ENCODE results near the gene TOR2A.

Gene TOR2A

DNA sequence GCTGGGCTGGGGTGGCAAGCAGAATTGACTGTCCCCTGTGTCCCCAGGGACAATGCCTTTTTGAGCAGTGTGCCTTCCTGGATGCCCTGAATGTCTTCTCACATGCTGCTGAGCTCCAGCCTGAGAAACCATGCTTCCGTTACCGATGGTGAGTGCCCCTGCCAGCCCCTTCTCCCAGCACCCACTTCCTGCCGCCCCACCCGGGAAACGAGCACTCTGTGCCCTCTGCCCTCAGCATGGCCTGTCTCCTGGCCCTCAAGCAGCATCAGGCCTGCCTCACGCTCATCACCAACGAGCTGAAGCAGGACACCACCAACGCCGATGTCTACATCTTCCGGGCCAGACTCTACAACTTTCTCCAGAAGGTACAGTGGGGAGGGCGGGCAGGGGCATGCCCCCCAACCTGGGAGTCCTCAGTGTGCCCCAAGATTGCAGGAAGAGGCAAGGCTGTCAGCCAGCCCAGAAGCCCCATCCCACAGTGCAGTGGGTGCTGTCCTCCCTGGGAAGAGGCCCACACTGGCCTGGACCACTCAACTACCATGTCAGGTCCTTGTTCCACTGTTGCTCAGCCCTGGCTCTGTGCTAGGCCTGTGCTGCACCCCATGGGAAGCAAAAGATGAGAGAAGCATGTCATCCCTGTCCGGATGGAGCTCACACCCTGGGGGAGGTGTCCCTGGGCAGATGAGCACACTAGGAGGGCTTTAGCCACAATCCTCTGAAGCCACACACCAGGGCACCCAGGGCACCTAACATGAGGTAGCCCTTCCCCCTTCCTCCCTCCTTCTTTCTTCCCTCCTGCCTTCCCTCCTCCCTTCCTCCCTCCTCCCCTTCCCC is 14.8 kb downstream of the TOR2A start:
- no peak for DNase-seq (ENCODE audit: low read depth, low spot score)

GRCh38 chr9:127717766-127718165 is 17.3 kb downstream of the TOR2A start:
- DNase-seq (ENCODE audit: low read depth, low spot score), result no peak

GRCh38 chr9:127716412-127716811 is 18.7 kb downstream of the TOR2A start:
- no peak for DNase-seq (ENCODE audit: low read depth, low spot score)

- DNase-seq (ENCODE audit: low read depth, low spot score), result peak; percentile 82
Observed at GRCh38 chr9:127715470-127716337, 19.4 kb downstream of the TOR2A start, which contains the start of the genes PTRH1 and TTC16. TSS of gene PTRH1 (minus strand) at chr9:127715663. CDS start at chr9:127715639, 24 bp downstream. TSS of gene TTC16 (plus strand) at chr9:127716079. CDS start at chr9:127716146, 67 bp downstream.

GRCh38 chr9:127714951-127715469 is 20.1 kb downstream of the TOR2A start:
- DNase-seq (ENCODE audit: low read depth, low spot score), result no peak

DNA sequence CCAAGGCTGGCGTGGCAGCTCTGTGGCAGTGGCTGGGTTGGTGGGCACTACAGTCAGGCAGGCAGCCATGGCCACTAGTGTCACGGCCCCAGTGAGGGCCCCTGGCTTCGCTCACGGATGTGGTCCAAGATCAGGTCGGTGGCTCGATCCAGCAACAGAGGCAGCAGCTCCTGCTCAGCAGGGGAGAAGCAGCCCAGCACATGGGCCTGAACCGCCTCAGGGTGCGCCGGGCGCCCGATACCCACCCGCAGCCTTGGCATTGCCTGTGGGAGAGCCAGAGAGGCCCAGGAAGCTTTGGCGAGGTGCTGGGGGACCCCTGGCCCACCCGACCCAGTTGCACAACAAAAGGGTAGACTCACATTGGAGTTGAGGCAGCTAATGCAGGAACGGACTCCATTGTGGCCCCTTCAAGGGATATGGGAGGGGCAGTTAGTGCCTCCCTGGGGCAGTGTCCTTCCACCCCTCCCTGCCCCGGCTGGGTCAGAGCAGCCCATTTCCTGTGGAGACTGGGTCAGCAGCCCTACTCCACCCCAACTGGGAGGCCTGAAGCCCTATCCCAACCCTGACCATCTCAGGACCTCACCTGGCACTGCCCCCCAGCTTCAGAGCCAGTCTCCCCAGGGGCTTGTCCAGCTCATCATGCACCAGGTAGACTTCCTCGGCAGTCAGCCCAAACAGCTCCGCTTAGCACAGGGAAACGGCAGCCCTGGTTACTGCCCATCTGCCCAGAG is 20.9 kb downstream of the TOR2A start:
- no peak for DNase-seq (ENCODE audit: low read depth, low spot score)

- no peak for DNase-seq (ENCODE audit: low read depth, low spot score)
Observed at GRCh38 chr9:127712867-127713266, 22.2 kb downstream of the TOR2A start.

GRCh38 chr9:127712371-127712770 is 22.7 kb downstream of the TOR2A start:
- no peak for DNase-seq (ENCODE audit: low read depth, low spot score)

- no peak for DNase-seq (ENCODE audit: low read depth, low spot score)
Observed at GRCh38 chr9:127711831-127712274, 23.2 kb downstream of the TOR2A start.

DNA sequence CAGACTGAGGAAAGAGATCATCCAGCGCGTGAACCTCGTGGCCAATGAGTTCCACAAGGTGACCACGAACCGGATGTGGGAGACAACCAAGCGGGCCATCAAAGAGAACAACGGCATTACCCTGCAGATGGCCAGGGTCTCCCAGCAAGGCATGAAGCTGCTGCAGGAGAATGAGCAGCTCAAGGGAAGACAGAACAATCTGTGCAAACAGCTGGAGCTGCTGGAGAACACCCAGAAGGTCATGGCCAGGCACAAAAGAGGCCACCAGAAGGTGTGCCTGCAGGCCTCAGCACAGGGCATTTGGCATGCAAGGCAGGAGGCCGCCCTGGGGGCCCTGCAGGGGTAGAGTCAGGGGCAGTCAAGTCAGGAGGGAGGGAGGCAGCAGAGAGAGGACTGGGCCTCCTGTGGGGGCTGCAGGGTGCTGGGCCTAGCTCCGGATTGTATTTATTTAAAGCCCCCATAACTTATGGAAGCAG is 23.8 kb downstream of the TOR2A start:
- DNase-seq (ENCODE audit: low read depth, low spot score), result no peak

DNA sequence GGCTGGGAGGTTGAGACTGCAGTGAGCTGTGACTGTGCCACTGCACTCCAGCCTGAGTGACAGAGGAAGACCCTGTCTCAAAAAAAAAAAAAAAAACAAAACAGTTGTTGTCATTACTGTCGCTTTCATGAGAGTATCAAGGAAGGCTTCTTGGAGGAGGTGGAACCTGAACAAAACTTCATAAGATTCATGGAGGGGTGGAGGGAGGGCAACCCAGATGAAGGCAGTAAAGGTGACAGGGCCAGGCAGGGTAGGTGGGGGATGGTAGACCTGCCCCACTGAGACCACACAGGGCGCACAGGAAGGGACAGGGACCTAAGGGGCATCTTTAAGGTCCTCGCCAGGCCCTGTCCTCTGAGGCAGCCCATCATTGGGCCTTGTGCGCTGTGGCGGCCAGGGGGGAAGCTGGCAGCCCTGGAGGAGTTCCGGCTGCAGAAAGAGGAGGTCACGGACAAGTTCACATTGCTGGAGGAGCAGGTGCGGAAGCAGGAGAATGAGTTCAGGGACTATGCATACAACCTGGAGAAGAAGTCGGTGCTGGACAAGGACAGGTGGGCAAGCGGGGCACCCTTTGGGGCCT is 24.8 kb downstream of the TOR2A start:
- no peak for DNase-seq (ENCODE audit: low read depth, low spot score)

DNA sequence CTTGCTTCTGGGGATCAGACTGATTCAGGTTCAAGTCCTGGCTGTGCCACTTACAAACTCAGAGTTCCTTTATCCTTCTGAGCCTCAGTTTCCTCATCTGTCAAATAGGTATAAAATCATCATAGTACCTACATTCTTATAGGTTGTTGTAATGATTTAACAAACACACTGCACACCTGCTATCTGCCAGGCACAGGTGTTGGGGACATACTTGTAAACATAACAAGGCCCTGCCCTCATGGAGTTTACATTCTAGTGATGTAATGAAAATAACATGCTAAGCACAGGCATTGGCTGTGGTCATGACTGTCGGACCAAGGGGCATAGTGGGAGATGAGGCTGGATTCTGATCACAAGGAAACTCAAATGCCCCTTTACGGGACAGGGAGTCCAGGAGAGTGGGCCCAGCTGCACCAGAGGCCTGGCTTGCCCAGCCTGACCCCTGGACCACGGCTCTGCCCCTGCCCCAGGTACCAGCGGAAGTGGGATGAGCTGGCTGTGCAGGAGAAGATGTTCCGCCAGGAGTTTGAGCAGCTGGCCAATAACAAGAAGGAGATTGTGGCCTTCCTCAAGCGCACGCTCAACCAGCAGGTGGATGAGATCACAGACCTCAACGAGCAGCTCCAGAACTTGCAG is 26.0 kb downstream of the TOR2A start:
- no peak for DNase-seq (ENCODE audit: low read depth, low spot score)

DNA sequence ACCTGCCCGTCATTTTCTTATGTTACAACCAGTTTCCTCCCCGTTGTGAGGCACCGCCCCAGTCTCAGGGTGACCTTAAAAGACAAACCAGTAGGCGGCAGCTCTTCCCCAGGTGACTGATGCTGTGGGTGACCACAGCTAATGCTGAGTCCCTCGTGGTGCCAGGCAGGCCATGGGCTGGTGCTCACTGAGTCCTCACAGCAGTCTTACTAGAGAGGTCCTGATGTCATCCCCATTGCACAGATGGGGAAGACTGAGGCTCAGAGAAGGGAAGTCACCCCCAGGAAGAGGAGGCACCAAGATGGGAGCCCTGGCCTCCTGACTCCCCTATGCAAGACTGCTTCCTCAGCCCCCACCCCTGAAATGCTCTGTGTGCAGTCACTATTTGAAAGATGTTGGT is 27.3 kb downstream of the TOR2A start:
- DNase-seq (ENCODE audit: low read depth, low spot score), result no peak

GRCh38 chr9:127706836-127707241 is 28.3 kb downstream of the TOR2A start, which contains the start of gene CFAP157:
TSS of gene CFAP157 (plus strand) at chr9:127706988. CDS start at chr9:127707032, 44 bp downstream.
- no peak for DNase-seq (ENCODE audit: low read depth, low spot score)

- DNase-seq (ENCODE audit: low read depth, low spot score), result no peak
Observed at GRCh38 chr9:127705577-127706379, 29.3 kb downstream of the TOR2A start.

DNA sequence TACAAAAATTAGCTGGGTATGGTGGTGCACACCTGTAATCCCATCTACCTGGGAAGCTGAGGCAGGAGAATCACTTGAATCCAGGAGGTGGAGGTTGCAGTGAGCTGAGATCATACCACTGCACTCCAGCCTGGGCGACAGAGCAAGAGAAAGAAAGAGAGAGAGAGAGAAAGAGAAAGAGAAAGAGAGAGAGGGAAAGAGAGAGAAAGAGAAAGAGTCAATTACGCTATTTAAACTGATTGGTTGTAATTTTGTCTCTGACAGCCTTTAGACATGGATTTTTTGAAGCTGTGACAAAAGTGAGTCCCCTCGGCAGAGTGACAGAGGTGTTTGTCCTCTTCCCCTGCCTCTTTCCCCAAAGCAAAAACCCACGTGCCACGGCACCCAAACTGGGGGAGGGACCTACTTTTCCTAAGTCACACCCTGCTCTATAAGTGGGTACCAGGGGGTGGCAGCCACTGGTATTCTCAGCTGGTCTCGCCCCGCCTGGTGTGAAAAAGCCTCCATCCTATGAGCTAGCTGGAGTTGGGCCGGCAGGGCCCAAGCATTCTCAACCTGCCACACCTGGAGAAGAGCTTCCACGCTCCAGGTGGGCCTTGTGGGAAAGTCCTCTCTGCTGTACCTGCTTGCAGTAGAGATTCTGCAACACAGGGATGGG is 31.7 kb downstream of the TOR2A start:
- no peak for DNase-seq (ENCODE audit: low read depth, low spot score)

DNA sequence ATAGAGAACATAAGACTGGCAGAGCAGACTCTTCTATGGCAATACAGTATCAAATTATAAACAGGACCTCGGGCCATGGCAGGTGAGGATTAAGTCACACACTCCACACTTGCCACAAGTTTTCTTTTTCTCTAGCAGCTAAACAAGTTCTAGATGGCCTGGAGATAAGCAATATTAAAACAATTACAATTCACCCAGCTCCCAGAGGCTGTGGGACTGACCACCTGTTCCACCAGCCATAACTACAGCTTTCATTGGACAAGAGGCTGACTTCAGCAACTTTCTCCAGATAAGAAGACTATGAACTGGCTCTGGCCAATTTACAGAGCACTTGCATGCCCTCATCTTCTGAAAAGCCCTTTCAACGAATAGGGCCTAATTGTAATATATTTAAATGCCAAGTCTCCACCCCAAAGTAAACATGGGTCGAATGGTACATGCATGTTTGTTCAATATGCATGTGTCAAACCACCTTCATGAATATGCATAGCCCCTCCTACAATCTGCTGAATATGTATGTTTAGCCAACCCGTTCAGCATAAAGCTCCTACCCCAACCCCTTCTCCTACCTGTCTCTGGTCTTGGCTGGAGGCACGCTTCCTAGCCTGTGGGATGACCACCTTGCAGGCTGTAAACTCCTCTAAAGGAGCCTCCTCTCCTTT is 34.4 kb downstream of the TOR2A start:
- DNase-seq (ENCODE audit: low read depth, low spot score), result no peak

GRCh38 chr9:127700140-127700539 is 35.0 kb downstream of the TOR2A start:
- no peak for DNase-seq (ENCODE audit: low read depth, low spot score)

Data from smooth muscle cell of the brain vasculature (primary cell).